Cardiac fibroblast (primary cell): ENCODE data around the gene PTPRN2.

ENCODE experiments used
- DNase-seq, 2 donors: peaks; one replicate each; pipeline versions ENCODE4 v3.0.0 to v3.0.0-alpha.2; 2010; ENCODE audit warnings: low read depth in 2 of 2
- H3K4me3 ChIP-seq, 2 donors: replicated peaks in 1 of 2; 1 replicate in 1 of 2; 2 replicates in 1 of 2; pipeline ENCODE4 v1.5.1; 2011; ENCODE audit warnings: low read depth in 2 of 2, low read length in 2 of 2, mild to moderate bottlenecking in 2 of 2, moderate library complexity in 1 of 2
- CTCF ChIP-seq: IDR thresholded peaks from one replicate; pipeline ENCODE4 v1.5.1; 2011; ENCODE audit warnings: low read depth, mild to moderate bottlenecking, low read length, inconsistent platforms

The PTPRN2 gene

GRCh38 chr7:158549176-158549615 lies 38.4 kb downstream of the PTPRN2 start:
- H3K4me3 ChIP-seq = no peak overlapping the region
- DNase-seq = no peak
- no peak for TF ChIP-seq CTCF

- TF ChIP-seq CTCF = no peak
- no peak for DNase-seq
- H3K4me3 ChIP-seq = no peak overlapping the region
Measured at GRCh38 chr7:158548726-158549125, 38.9 kb downstream of the PTPRN2 start.

- DNase-seq = no peak
- TF ChIP-seq CTCF = no peak
- no peak overlapping the region for H3K4me3 ChIP-seq
Measured at GRCh38 chr7:158547817-158548216, 39.8 kb downstream of the PTPRN2 start.

GRCh38 chr7:158546626-158547025 lies 41.0 kb downstream of the PTPRN2 start:
- DNase-seq = no peak
- H3K4me3 ChIP-seq = no peak overlapping the region
- no peak for TF ChIP-seq CTCF

- H3K4me3 ChIP-seq = no peak overlapping the region
- no peak for DNase-seq
- no peak for TF ChIP-seq CTCF
Measured at GRCh38 chr7:158546214-158546613, 41.4 kb downstream of the PTPRN2 start.

- DNase-seq = no peak
- no peak for TF ChIP-seq CTCF
- no peak overlapping the region for H3K4me3 ChIP-seq
Measured at GRCh38 chr7:158544708-158545107, 42.9 kb downstream of the PTPRN2 start.

- TF ChIP-seq CTCF = no peak
- H3K4me3 ChIP-seq = no peak overlapping the region
- DNase-seq = no peak
Measured at GRCh38 chr7:158543840-158544239, 43.8 kb downstream of the PTPRN2 start.
